Thyroid gland (tissue), 4 donors: Measurements from ENCODE around the gene LRRC8A. TPM values are rescaled to one million over a fixed set of nuclear protein-coding genes. Genes with fewer than 3 reads are reported as not detected.

Source experiments
- DNase-seq, 2 donors: peaks; one replicate each; pipeline ENCODE4 v3.0.0-alpha.2; 2019
- H3K27ac ChIP-seq, 3 donors: fragments of 200-600 bp; sonication (generic); 1 replicate in 2 of 3; 2 replicates in 1 of 3; pipeline ENCODE4 v1.5.1; 2016 to 2019; ENCODE audit warnings: mild to moderate bottlenecking in 1 of 3, moderate library complexity in 1 of 3
- H3K27me3 ChIP-seq: fragments of 200-600 bp; sonication (generic); one replicate; pipeline ENCODE4 v1.5.1; 2019
- H3K36me3 ChIP-seq, 2 donors: fragments of 200-600 bp; sonication (generic); one replicate each; pipeline ENCODE4 v1.5.1; 2016 to 2019
- H3K4me1 ChIP-seq, 2 donors: fragments of 200-600 bp; sonication (generic); one replicate each; pipeline ENCODE4 v1.5.1; 2017 to 2019
- H3K4me3 ChIP-seq, 3 donors: fragments of 200-600 bp; sonication (generic); replicated peaks in 1 of 3; 1 replicate in 2 of 3; 2 replicates in 1 of 3; pipeline ENCODE4 v1.5.1; 2016; ENCODE audit warnings: mild to moderate bottlenecking in 1 of 3
- H3K9me3 ChIP-seq: fragments of 200-600 bp; sonication (generic); one replicate; pipeline ENCODE4 v1.5.1; 2017
- POLR2A ChIP-seq, 2 donors: fragments of 450-650 bp; IDR thresholded peaks; one replicate each; pipeline ENCODE4 v1.6.1; 2017; ENCODE audit warnings: antibody characterized with exemption in 2 of 2, mild to moderate bottlenecking in 2 of 2, moderate library complexity in 1 of 2
- WGBS, 2 donors: methylation state at CpG; one replicate each; pipeline ENCODE4 v1.1.5; 2017; 5-methylcytosine and 5-hydroxymethylcytosine counted together
- intact Hi-C: fragments of 100-400 bp; cut with DNase I; formaldehyde crosslinking; loops from one replicate; pipeline ENCODE4 v1.15.1; 2023
- total RNA-seq, 4 donors: library from RNA; depleted of rRNA; stranded (reverse); fragments of >200 nt; gene quantifications; one replicate each; pipeline ENCODE4 v1.2.3, GENCODE V29; 2016
- TF ChIP-seq, protein P1 (sequence below), 6 experiments: fragments of 200-600 bp in 3 of 6; fragments of 450-650 bp in 3 of 6; sonication (generic) in 3 of 6; IDR thresholded peaks; one replicate each; pipeline ENCODE4 v1.5.1; 2016 to 2019; ENCODE audit warnings: antibody characterized with exemption in 6 of 6, mild to moderate bottlenecking in 2 of 6, inconsistent platforms in 1 of 6, moderate library complexity in 1 of 6

Gene LRRC8A
- total RNA-seq, 4 donors from 2014 or later: 56.3 to 65.6 (median 61.5) TPM

GRCh38 chr9:128898845-128899565 lies 17.1 kb downstream of the LRRC8A start:
- Histone ChIP-seq H3K4me1 (peaks cover 0 to 30% of the 10 kb centered on the region in 2 donors), H3K4me3 (no peak overlapping the region), H3K27me3 (no peaks in the 10 kb centered on the region), H3K27ac (peak overlapping the region in 2 of 3 donors; percentile 8 to 28), H3K9me3 (no peaks in the 10 kb centered on the region), H3K36me3 (peaks cover 2 to 12% of the 10 kb centered on the region in 2 donors)
- intact Hi-C loops: no loop called here
- no peak for TF ChIP-seq POLR2A (IDR thresholded peaks at IDR 0.05)
- TF ChIP-seq, protein P1, sequence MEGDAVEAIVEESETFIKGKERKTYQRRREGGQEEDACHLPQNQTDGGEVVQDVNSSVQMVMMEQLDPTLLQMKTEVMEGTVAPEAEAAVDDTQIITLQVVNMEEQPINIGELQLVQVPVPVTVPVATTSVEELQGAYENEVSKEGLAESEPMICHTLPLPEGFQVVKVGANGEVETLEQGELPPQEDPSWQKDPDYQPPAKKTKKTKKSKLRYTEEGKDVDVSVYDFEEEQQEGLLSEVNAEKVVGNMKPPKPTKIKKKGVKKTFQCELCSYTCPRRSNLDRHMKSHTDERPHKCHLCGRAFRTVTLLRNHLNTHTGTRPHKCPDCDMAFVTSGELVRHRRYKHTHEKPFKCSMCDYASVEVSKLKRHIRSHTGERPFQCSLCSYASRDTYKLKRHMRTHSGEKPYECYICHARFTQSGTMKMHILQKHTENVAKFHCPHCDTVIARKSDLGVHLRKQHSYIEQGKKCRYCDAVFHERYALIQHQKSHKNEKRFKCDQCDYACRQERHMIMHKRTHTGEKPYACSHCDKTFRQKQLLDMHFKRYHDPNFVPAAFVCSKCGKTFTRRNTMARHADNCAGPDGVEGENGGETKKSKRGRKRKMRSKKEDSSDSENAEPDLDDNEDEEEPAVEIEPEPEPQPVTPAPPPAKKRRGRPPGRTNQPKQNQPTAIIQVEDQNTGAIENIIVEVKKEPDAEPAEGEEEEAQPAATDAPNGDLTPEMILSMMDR (IDR thresholded peaks at IDR 0.05): no peak
- WGBS, 2 donors: 80 to 87% methylated on average over 4 to 18 of the region's 18 CpGs
- no peak for DNase-seq

GRCh38 chr9:128899566-128900322 lies 17.8 kb downstream of the LRRC8A start:
- peaks cover 0 to 30% of the 10 kb centered on the region in 2 donors for H3K4me1 ChIP-seq

GRCh38 chr9:128901379-128901778 lies 19.4 kb downstream of the LRRC8A start:
- Histone ChIP-seq H3K4me1 (peaks cover 0 to 30% of the 10 kb centered on the region in 2 donors), H3K36me3 (peaks cover 2 to 11% of the 10 kb centered on the region in 2 donors), H3K9me3 (no peaks in the 10 kb centered on the region), H3K27ac (peak overlapping the region in 2 of 3 donors; percentile 29 to 71), H3K27me3 (no peaks in the 10 kb centered on the region), H3K4me3 (no peak overlapping the region)
- intact Hi-C loops: no loop called here
- WGBS, 2 donors: 80 to 90% methylated on average over 7 of the region's 7 CpGs
- DNase-seq: no peak
- TF ChIP-seq, protein P1 (IDR thresholded peaks at IDR 0.05): no peak
- no peak for TF ChIP-seq POLR2A (IDR thresholded peaks at IDR 0.05)

More at GRCh38 chr9:128899566-128900322, 17.8 kb downstream of the LRRC8A start:
- no peak overlapping the region for H3K4me3 ChIP-seq
- DNase-seq: no peak
- intact Hi-C loops: no loop called here
- H3K9me3 ChIP-seq: no peaks in the 10 kb centered on the region
- H3K36me3 ChIP-seq: peaks cover 2 to 11% of the 10 kb centered on the region in 2 donors
- no peaks in the 10 kb centered on the region for H3K27me3 ChIP-seq
- 71% methylated on average over 8 of the region's 8 CpGs for WGBS, 2 donors
- TF ChIP-seq POLR2A (IDR thresholded peaks at IDR 0.05): no peak
- TF ChIP-seq, protein P1 (IDR thresholded peaks at IDR 0.05): no peak
- H3K27ac ChIP-seq: peak overlapping the region in 2 of 3 donors; percentile 13 to 28

- H3K4me1 ChIP-seq: peaks cover 0 to 30% of the 10 kb centered on the region in 2 donors
- no peak for DNase-seq
- no peaks in the 10 kb centered on the region for H3K9me3 ChIP-seq
- no peak overlapping the region for H3K4me3 ChIP-seq
- H3K36me3 ChIP-seq: peaks cover 2 to 8% of the 10 kb centered on the region in 2 donors
- WGBS, 2 donors: 93 to 94% methylated on average over 3 to 5 of the region's 5 CpGs
- no peaks in the 10 kb centered on the region for H3K27me3 ChIP-seq
- intact Hi-C loops: no loop called here
- H3K27ac ChIP-seq: peak overlapping the region; percentile 29 to 71 (median 39)
- no peak for TF ChIP-seq POLR2A (IDR thresholded peaks at IDR 0.05)
- TF ChIP-seq, protein P1 (IDR thresholded peaks at IDR 0.05): no peak
These were observed 19.9 kb downstream of the LRRC8A start for GRCh38 chr9:128901822-128902221.
